Nephron progenitor cell (in vitro differentiated cells): ENCODE data around the gene EFHC1.

ENCODE experiments used
- DNase-seq: peaks from one replicate; pipeline ENCODE4 v3.0.0; 2021
- H3K27ac Mint-ChIP-seq: 2 replicates; pipeline ENCODE4 v1.8.0; 2021; ENCODE audit warnings: mild to moderate bottlenecking, moderate library complexity, mixed read lengths
- H3K27me3 Mint-ChIP-seq: 2 replicates; pipeline ENCODE4 v1.8.0; 2021; ENCODE audit warnings: mild to moderate bottlenecking, low read depth, mixed read lengths; ENCODE audit not compliant: poor library complexity
- H3K36me3 Mint-ChIP-seq: 2 replicates; pipeline ENCODE4 v1.8.0; 2021; ENCODE audit warnings: low read depth, mixed read lengths
- H3K4me1 Mint-ChIP-seq: 2 replicates; pipeline ENCODE4 v1.8.0; 2021; ENCODE audit warnings: mixed read lengths
- H3K4me3 Mint-ChIP-seq: 2 replicates; pipeline ENCODE4 v1.8.0; 2021; ENCODE audit warnings: mild to moderate bottlenecking, moderate library complexity, mixed read lengths
- H3K9me3 Mint-ChIP-seq: 2 replicates; pipeline ENCODE4 v1.8.0; 2021; ENCODE audit warnings: mild to moderate bottlenecking, moderate library complexity, mixed read lengths
- TF ChIP-seq, protein P1 (sequence below): fragments of 200-600 bp; sonication (generic); IDR thresholded peaks from 2 replicates; pipeline ENCODE4 v1.5.0; 2021; ENCODE audit warnings: antibody characterized with exemption

EFHC1 gene

DNA sequence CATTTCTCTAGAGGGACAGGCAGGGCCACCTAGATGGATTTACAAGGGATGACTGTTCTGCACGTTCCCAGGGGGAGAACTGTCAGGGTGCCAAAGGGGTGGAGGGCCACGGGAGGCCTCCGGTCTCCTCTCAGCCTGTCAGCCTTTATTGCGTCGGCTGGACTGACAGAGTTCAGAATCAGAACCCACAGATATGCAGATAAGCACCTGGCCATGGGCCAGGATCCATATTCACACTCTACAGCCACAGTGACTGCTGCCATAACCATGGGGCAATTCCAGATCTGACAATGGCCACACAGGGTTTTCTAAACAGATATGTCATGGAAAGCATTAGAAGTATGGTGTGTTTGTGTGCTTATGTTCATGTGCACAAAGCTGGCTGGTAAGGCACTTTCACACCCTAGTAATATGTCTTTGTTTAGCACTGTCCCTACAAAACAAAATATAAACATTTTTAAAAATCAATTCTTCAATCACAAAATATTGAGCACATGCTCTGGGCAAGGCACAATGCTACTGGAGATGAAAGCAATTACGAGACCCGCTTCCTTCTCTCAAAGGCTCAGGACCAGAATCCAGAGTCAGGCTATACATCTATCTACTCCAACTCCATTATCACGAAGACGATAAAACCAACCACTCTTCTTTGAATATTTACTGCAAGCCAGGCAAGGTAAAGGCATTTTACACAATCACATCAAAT is 127.7 kb downstream of the EFHC1 start:
- peaks cover 88% of the 10 kb centered on the region for H3K4me1 Mint-ChIP-seq
- no peak overlapping the region for H3K27ac Mint-ChIP-seq
- H3K4me3 Mint-ChIP-seq = no peak overlapping the region
- no peaks in the 10 kb centered on the region for H3K9me3 Mint-ChIP-seq
- H3K27me3 Mint-ChIP-seq = peaks cover 7% of the 10 kb centered on the region
- TF ChIP-seq, protein P1, sequence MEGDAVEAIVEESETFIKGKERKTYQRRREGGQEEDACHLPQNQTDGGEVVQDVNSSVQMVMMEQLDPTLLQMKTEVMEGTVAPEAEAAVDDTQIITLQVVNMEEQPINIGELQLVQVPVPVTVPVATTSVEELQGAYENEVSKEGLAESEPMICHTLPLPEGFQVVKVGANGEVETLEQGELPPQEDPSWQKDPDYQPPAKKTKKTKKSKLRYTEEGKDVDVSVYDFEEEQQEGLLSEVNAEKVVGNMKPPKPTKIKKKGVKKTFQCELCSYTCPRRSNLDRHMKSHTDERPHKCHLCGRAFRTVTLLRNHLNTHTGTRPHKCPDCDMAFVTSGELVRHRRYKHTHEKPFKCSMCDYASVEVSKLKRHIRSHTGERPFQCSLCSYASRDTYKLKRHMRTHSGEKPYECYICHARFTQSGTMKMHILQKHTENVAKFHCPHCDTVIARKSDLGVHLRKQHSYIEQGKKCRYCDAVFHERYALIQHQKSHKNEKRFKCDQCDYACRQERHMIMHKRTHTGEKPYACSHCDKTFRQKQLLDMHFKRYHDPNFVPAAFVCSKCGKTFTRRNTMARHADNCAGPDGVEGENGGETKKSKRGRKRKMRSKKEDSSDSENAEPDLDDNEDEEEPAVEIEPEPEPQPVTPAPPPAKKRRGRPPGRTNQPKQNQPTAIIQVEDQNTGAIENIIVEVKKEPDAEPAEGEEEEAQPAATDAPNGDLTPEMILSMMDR = no peak
- DNase-seq = no peak
- no peaks in the 10 kb centered on the region for H3K36me3 Mint-ChIP-seq

- peaks cover 7% of the 10 kb centered on the region for H3K27me3 Mint-ChIP-seq
- TF ChIP-seq, protein P1 = no peak
- no peak for DNase-seq
- peaks cover 91% of the 10 kb centered on the region for H3K4me1 Mint-ChIP-seq
- H3K36me3 Mint-ChIP-seq = no peaks in the 10 kb centered on the region
- no peak overlapping the region for H3K4me3 Mint-ChIP-seq
- H3K27ac Mint-ChIP-seq = no peak overlapping the region
- H3K9me3 Mint-ChIP-seq = no peaks in the 10 kb centered on the region
These were observed 128.2 kb downstream of the EFHC1 start for GRCh38 chr6:52548353-52548713.

DNA sequence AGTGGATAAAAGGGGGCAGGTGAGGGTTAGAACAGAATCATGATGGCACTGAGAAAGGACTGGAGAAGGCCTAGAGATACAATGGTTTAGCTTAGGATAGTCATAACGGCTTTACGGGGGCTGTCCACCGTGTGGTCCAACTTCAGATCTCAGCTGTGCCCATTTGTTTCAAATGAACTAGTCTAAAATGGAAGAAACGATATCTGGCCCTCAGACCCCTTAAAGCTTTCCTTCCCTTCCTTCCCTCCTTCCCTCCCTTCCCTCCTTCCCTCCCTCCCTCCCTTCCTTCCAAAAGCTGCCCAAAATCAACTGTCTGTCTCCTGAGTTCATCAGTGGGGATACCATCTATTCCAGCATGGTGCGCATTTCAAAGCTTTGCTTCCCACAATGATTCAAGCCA is 128.9 kb downstream of the EFHC1 start:
- Mint-ChIP-seq H3K9me3 (no peaks in the 10 kb centered on the region), H3K4me1 (peaks cover 90% of the 10 kb centered on the region), H3K27me3 (peaks cover 7% of the 10 kb centered on the region), H3K27ac (no peak overlapping the region), H3K4me3 (no peak overlapping the region), H3K36me3 (no peaks in the 10 kb centered on the region)
- TF ChIP-seq, protein P1 = no peak
- DNase-seq = no peak

DNA sequence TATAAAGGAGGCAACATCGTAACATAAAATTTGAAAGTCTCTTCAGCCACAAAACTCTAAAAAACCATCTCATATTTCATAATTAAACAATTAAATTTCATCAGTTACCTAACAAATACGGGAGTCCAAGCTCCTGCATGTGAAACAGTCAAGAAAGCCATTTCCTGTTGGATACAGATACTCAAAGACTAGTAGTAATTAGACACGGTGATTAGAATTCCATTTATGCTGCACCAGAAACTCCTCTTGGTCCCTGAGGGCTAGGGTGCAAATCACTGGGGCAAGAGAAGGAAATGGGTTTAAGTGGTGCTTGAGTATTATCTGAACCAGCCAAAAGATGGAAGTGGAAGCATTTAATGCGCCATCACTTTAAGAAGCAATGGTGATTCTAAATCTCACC is 129.3 kb downstream of the EFHC1 start:
- peaks cover 86% of the 10 kb centered on the region for H3K4me1 Mint-ChIP-seq
- TF ChIP-seq, protein P1 = no peak
- H3K9me3 Mint-ChIP-seq = no peaks in the 10 kb centered on the region
- DNase-seq = no peak
- no peaks in the 10 kb centered on the region for H3K36me3 Mint-ChIP-seq
- no peak overlapping the region for H3K27ac Mint-ChIP-seq
- peaks cover 7% of the 10 kb centered on the region for H3K27me3 Mint-ChIP-seq
- no peak overlapping the region for H3K4me3 Mint-ChIP-seq

DNA sequence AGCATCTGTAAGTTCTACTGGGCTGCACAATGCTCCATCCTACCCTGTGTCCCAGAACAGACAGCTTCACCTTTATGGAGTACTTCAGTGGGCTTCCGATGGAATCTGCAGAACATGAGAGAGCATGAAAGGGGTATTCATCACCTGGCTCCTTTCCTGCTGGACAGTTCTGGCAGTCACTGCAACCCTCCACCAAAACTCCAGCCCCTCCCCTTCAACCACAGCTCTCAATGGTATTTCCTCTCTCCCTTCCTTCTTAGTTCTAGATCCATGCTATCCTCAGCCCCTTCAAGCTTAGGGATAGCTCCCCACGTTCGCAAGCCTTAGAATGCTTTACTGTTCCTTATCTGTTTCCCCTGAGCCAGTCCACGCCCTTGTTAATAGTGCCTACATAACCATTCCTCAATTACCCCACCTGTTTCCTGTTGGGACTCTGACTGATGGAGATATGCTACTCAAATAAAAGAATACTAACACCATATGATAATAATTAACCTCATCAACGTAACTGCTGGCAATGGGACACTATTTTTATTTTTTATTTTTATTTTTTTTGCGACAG is 130.0 kb downstream of the EFHC1 start:
- no peaks in the 10 kb centered on the region for H3K36me3 Mint-ChIP-seq
- TF ChIP-seq, protein P1 = no peak
- H3K27ac Mint-ChIP-seq = no peak overlapping the region
- DNase-seq = no peak
- no peak overlapping the region for H3K4me3 Mint-ChIP-seq
- peaks cover 7% of the 10 kb centered on the region for H3K27me3 Mint-ChIP-seq
- peaks cover 79% of the 10 kb centered on the region for H3K4me1 Mint-ChIP-seq
- H3K9me3 Mint-ChIP-seq = no peaks in the 10 kb centered on the region

DNA sequence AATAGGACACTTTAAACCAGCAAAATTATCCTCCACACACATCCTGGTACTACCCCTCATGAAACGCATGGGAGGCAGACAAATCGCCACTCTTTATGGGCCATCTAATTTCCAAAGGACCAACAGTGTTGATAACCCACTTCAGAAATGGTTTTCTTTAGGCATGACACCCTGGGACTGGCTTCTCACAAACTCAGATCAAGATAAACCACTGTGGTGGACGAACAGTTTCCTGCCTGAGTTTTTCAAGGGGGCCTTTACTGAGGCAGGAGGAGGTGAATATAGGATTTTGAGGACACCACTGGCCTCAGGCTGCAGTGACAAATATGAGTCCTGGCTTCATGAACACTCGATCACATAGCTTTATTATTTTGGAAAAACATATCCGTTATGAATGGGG is 130.7 kb downstream of the EFHC1 start:
- TF ChIP-seq, protein P1 = no peak
- no peak overlapping the region for H3K27ac Mint-ChIP-seq
- H3K4me3 Mint-ChIP-seq = no peak overlapping the region
- DNase-seq = no peak
- H3K9me3 Mint-ChIP-seq = no peaks in the 10 kb centered on the region
- no peaks in the 10 kb centered on the region for H3K36me3 Mint-ChIP-seq
- no peaks in the 10 kb centered on the region for H3K27me3 Mint-ChIP-seq
- H3K4me1 Mint-ChIP-seq = peaks cover 74% of the 10 kb centered on the region
